Uterus (tissue), 4 donors: ENCODE measurements around the gene RAD50. TPM values are rescaled to one million over a fixed set of nuclear protein-coding genes. Genes with fewer than 3 reads are reported as not detected.

ENCODE experiments used
- DNase-seq, 2 donors: peaks; one replicate each; pipeline ENCODE4 v3.0.0-alpha.2; 2019 to 2020
- H3K27ac ChIP-seq, 2 donors: fragments of 200-600 bp; sonication (generic); 1 replicate in 1 of 2; 2 replicates in 1 of 2; pipeline ENCODE4 v1.5.1; 2016 to 2018
- H3K27me3 ChIP-seq, 2 donors: fragments of 200-600 bp; sonication (generic); one replicate each; pipeline ENCODE4 v1.5.1; 2018 to 2019; ENCODE audit warnings: control low read depth in 1 of 2
- H3K36me3 ChIP-seq, 2 donors: fragments of 200-600 bp; sonication (generic); one replicate each; pipeline ENCODE4 v1.5.1; 2019; ENCODE audit warnings: control low read depth in 1 of 2
- H3K4me1 ChIP-seq, 2 donors: fragments of 200-600 bp; sonication (generic); one replicate each; pipeline ENCODE4 v1.5.1; 2018 to 2019; ENCODE audit warnings: control low read depth in 1 of 2
- H3K4me3 ChIP-seq, 2 donors: fragments of 200-600 bp; sonication (generic); 1 replicate in 1 of 2; 2 replicates in 1 of 2; pipeline ENCODE4 v1.5.1; 2018 to 2019; ENCODE audit warnings: mild to moderate bottlenecking in 1 of 2
- H3K9me3 ChIP-seq, 2 donors: fragments of 200-600 bp; sonication (generic); one replicate each; pipeline ENCODE4 v1.5.1; 2019; ENCODE audit warnings: control low read depth in 1 of 2
- POLR2A ChIP-seq, 2 donors: fragments of 450-650 bp; IDR thresholded peaks; one replicate each; pipeline ENCODE4 v1.6.1; 2016; ENCODE audit warnings: antibody characterized with exemption in 2 of 2, mild to moderate bottlenecking in 1 of 2, moderate library complexity in 1 of 2
- intact Hi-C: fragments of 100-400 bp; cut with DNase I; formaldehyde crosslinking; loops from one replicate; pipeline ENCODE4 v1.15.1; 2023; ENCODE audit warnings: low total_unique reads
- total RNA-seq, 4 donors: library from RNA; depleted of rRNA in 3 of 4; stranded (reverse); fragments of >200 nt in 3 of 4; gene quantifications; one replicate each; pipeline versions ENCODE4 v1.1.0 to v1.2.4, GENCODE V29; 2014 to 2023
- TF ChIP-seq, protein P1 (sequence below), 4 experiments: fragments of 200-600 bp in 2 of 4; fragments of 450-650 bp in 2 of 4; sonication (generic) in 2 of 4; IDR thresholded peaks; one replicate each; pipeline ENCODE4 v1.5.1; 2016 to 2019; ENCODE audit warnings: antibody characterized with exemption in 4 of 4, mild to moderate bottlenecking in 2 of 4, moderate library complexity in 1 of 4
- donor health status: DM: yes; HTN: yes; CAD: no.

The RAD50 gene
- total RNA-seq, 4 donors from 2014 or later, result 13.8 to 50.0 (median 32.6) TPM

- no peaks in the 10 kb centered on the region for H3K36me3 ChIP-seq
- TF ChIP-seq POLR2A (IDR thresholded peaks at IDR 0.05), result no peak
- TF ChIP-seq, protein P1, sequence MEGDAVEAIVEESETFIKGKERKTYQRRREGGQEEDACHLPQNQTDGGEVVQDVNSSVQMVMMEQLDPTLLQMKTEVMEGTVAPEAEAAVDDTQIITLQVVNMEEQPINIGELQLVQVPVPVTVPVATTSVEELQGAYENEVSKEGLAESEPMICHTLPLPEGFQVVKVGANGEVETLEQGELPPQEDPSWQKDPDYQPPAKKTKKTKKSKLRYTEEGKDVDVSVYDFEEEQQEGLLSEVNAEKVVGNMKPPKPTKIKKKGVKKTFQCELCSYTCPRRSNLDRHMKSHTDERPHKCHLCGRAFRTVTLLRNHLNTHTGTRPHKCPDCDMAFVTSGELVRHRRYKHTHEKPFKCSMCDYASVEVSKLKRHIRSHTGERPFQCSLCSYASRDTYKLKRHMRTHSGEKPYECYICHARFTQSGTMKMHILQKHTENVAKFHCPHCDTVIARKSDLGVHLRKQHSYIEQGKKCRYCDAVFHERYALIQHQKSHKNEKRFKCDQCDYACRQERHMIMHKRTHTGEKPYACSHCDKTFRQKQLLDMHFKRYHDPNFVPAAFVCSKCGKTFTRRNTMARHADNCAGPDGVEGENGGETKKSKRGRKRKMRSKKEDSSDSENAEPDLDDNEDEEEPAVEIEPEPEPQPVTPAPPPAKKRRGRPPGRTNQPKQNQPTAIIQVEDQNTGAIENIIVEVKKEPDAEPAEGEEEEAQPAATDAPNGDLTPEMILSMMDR (IDR thresholded peaks at IDR 0.05), result no peak
- H3K27ac ChIP-seq, result no peak overlapping the region
- H3K4me3 ChIP-seq, result no peak overlapping the region
- no peaks in the 10 kb centered on the region for H3K27me3 ChIP-seq
- no peaks in the 10 kb centered on the region for H3K4me1 ChIP-seq
- no peak for DNase-seq
- no peaks in the 10 kb centered on the region for H3K9me3 ChIP-seq
- intact Hi-C loops, result no loop called here
Measured at GRCh38 chr5:132641241-132641723, 84.5 kb downstream of the RAD50 start.

DNA sequence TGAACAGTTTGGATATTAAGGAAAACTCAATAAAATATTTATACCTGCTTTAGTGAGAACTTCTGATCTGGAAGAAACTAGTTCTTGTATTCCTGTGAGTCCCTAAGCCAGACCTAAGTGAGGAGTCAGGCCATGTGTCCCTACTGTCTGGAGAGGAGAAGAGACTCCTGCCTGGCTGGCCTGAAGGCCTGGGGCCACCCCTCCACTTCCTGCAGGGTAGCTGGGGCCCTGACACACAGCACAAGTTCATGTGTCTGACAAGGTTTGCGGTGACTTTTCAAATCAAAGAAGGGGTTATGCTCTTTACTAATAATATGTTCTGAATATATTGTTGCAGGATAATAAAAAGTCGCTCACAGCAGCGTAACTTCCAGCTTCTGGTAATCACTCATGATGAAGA, 85.1 kb downstream of the RAD50 start:
- Histone ChIP-seq H3K27me3 (no peaks in the 10 kb centered on the region), H3K36me3 (no peaks in the 10 kb centered on the region), H3K4me1 (no peaks in the 10 kb centered on the region), H3K9me3 (no peaks in the 10 kb centered on the region), H3K4me3 (no peak overlapping the region), H3K27ac (no peak overlapping the region)
- intact Hi-C loops, result no loop called here
- TF ChIP-seq, protein P1 (IDR thresholded peaks at IDR 0.05), result no peak
- TF ChIP-seq POLR2A (IDR thresholded peaks at IDR 0.05), result no peak
- no peak for DNase-seq

DNA sequence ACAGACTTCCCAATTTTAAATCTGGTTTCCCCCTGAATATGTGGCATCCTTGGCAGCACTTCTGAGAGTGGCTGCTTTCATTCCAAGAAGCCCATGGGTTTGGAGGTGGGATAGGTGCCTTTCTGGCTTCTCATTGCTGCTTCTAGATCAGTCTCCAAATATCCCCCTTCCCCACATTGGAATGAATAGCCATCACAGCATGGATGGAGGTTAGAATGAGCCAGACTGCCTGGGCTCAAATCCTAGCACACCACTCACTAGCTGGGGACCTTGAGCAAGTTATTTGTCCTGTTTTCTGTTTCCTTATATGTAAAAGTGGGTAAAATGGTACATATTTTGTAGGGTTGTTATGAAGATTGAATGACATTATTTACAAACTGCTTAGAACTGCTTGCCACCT, 87.4 kb downstream of the RAD50 start:
- H3K36me3 ChIP-seq, result no peaks in the 10 kb centered on the region
- intact Hi-C loops, result no loop called here
- H3K4me1 ChIP-seq, result no peaks in the 10 kb centered on the region
- H3K27ac ChIP-seq, result no peak overlapping the region
- DNase-seq, result no peak
- no peaks in the 10 kb centered on the region for H3K27me3 ChIP-seq
- H3K4me3 ChIP-seq, result no peak overlapping the region
- TF ChIP-seq POLR2A (IDR thresholded peaks at IDR 0.05), result no peak
- TF ChIP-seq, protein P1 (IDR thresholded peaks at IDR 0.05), result no peak
- no peaks in the 10 kb centered on the region for H3K9me3 ChIP-seq

DNA sequence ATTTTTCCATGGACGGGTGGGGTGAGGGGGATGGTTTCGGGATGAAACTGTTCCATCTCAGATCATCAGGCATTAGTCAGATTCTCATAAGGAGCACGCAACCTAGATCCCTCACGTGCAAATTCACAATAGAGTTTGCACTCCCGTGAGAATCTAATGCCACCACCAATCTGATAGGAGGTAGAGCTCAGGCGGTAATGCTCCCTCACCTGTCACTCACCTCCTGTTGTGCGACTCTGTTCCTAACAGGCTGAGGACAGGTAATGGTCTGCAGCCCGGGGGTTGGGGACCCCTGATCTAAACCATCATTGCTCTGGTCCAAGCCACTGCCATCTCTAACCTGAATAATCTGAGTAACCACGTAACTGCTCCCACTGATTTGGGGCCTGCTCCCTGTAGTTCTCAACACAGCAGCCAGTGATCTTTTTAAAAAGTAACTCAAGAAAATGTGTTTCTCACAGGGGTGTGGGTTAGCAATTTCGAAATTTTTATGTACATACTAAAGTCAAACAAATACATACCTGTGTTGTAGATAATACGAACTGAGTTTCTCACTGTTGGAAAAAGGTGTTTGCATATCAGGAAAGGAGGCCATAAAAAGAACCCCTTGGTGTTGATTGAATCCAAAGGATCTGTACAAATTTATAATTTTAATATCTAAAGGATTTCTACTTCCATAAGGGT, 89.9 kb downstream of the RAD50 start:
- Histone ChIP-seq H3K4me1 (no peaks in the 10 kb centered on the region), H3K4me3 (no peak overlapping the region), H3K27ac (no peak overlapping the region), H3K27me3 (no peaks in the 10 kb centered on the region), H3K36me3 (no peaks in the 10 kb centered on the region), H3K9me3 (no peaks in the 10 kb centered on the region)
- intact Hi-C loops, result no loop called here
- no peak for DNase-seq
- TF ChIP-seq, protein P1 (IDR thresholded peaks at IDR 0.05), result no peak
- no peak for TF ChIP-seq POLR2A (IDR thresholded peaks at IDR 0.05)

GRCh38 chr5:132647473-132647872, 90.7 kb downstream of the RAD50 start:
- TF ChIP-seq, protein P1 (IDR thresholded peaks at IDR 0.05), result no peak
- no peak for TF ChIP-seq POLR2A (IDR thresholded peaks at IDR 0.05)
- no peaks in the 10 kb centered on the region for H3K27me3 ChIP-seq
- no peaks in the 10 kb centered on the region for H3K4me1 ChIP-seq
- intact Hi-C loops, result no loop called here
- no peak for DNase-seq
- H3K36me3 ChIP-seq, result no peaks in the 10 kb centered on the region
- H3K4me3 ChIP-seq, result no peak overlapping the region
- H3K9me3 ChIP-seq, result no peaks in the 10 kb centered on the region
- no peak overlapping the region for H3K27ac ChIP-seq
